HG03175 (cell line): ENCODE results near the gene RAPGEF4.
"Not testable (repeated sequence)": the region's sequence is repeated elsewhere in the genome, so short reads cannot be mapped to it uniquely, and the experiment has no call there.

Experiments
- ATAC-seq: cut with Tn5 transposase; IDR thresholded peaks from one replicate; pipeline ENCODE4 v1.9.1; 2021; ENCODE audit warnings: mild to moderate bottlenecking, moderate library complexity; ENCODE audit not compliant: unreplicated experiment

The RAPGEF4 gene

DNA sequence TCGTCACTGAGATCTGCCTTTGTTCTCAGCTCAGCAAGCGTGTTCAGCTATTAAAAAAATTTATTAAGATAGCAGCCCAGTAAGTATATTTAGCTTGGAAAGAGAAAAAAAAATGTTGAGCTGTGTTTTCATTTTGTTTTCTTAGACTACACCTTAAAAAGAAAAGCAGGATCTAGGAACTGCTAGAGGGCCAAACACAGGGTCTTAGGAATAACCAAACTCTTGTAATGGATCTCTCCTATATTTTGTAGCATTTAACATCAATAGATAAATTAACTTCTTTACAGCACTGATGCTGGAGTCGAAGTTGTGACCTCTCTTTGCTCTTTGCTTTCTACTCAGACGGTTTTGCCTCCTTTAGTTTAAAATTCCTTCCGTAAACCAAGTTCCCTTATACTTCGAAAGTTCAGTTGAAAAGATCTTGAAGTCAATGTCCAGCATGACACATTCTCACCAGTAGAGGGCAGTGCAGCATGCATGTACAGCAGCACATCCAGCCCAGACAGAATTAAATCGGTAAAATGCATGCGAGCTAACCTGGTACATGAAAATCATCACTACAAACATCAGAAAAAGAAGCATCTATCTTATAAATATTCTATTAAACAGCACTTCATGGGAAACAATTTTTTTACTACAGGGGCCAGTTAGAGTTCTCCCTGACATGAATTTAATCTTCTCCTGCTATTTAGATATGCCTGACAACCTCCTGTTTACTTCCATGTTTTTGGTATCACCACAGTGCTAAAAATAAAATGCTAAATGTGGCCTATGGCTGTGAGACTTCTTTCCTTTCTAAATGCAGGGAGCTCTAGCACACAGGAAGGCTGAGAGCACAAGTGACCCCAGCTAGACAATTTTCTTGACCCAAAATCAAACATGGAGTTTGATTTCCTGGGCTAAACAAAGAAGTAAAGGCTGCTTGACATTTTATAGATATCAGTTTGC lies 291.8 kb downstream of the RAPGEF4 start:
- peak; percentile 66 for ATAC-seq

DNA sequence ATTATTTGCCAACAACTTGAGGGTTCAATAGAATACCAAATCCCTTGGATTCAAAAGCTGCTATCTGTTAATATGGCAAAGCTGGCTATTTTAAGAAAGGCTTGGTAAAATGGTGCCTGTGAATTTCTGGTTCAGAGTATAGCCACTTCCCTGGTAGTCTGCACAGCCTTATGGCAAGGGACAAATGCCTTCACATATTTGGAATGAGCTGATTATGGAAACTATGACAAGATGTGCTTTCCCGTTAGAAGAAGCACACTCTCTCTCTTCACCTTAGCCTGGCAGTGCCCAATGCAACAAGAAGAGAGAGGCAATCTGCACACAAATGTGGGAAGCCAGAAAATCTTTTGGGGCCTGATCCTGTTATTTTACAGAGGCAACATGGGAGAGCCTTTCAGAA lies 292.5 kb downstream of the RAPGEF4 start:
- ATAC-seq, result no peak

DNA sequence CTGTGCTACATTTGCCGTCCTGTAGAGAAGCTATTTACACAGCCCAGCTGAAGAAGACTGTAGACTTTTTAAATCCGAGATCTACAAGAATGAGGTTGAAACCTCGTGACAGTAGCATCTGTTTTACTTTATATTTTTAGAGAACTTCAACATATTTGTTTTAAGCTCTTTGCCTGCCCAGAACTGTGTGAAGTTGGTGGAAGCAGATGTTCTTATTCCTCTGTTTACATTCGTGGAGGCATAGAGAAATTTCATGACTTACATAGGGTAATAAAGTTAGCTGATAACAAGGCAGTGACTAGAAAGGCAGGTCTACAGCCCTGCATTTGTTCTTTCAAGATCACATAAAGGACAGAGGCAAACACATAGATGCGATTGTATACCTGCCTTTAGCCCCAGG lies 293.0 kb downstream of the RAPGEF4 start:
- ATAC-seq, result no peak

DNA sequence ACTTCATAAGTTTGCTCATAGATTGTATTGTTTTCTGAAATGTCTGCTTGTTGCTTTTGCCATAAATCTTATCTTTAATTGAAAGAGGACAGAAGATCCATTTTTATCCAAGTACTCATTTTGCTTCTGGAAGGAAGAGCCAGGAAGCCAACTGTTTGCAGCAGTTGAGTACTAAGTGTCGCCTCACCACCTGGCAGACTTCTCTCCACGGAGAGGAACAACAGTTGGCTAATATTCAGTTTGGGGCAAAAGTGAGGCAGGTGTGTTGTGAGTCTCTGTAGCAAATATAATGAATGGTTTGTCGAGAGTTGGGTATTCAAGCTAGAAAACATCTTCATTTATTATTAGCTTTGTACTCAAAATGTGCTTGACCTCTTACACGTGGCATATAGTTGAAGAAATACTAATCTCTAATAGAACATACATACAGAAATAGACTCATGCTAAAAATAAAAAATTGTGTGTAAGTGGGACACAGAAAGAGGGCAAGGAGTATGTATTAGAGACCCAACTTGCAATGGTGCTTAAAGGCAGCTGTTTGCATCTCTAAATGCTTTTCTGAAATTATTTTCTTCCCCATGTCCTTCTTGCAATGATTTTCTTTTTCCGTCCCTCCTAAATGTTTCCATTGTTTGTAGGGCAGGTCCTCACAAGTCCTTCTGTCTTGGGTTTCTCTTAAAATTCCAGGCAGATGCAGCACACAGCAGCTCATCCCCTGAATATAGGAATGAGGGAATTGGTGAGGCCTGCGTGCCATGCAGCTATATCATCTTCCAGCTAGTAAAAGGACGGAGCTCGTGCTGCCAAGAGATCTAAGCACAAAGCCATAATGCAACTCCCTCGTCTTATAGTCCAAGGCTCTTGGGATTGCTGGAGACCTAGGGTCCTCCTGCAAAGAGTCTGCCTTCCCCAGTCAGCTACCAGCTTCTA lies 295.2 kb downstream of the RAPGEF4 start:
- ATAC-seq, result no peak

DNA sequence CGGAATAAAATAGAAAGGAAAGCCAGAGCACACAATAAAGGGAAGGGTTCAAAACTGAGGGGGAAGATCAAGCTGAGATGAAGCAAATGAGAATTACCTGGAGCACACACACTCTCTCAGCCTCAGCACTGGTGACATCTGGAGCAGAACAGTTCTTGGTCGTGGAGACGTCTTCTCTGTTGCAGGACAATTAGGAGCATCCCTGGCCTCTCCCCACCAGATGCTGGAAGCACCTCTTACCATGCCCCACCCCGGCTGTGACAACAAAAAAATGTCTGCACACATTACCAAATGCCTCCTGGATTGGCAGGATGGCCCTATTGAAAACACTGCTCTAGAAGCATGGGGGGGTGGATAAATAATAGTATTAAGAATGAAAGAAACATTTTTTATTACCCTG lies 296.4 kb downstream of the RAPGEF4 start:
- ATAC-seq, result no peak

DNA sequence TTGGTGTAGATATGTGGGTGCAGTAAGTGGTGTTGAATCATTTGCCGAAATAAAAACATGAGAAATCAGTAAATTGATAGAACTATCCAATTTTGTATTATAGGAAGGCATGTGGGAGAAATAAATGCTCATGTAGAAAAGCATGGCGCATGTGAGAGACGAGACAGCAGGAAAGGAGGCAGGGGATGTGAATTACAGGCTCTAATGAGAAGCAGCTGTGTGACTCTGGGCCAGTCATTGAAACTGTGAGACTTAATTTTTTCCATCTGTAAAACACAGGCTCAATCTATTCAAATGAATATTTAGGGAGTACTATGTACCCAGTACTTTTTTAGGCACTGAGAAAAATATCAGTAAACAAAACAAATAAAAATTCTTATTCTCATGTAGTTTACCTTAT lies 297.4 kb downstream of the RAPGEF4 start:
- no peak for ATAC-seq

DNA sequence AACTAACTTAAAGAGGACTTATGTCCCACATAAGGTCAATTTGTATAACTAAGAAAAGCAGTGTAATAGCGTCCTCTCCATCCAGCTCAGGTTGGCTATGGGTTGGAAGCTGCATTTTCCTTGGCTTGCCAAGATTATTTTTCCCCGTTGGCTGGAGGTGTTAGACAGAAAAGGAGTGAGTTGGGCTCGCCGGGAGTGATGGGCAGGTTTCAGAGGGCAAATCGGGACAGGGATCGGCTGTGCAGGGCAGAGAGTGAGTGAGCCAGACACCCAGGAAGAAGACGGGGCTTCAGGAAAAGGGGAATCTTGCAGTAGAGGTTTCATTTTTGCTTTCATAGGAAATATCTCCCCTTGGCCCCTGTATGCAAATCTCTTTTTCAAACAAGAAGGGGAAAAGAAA lies 298.5 kb downstream of the RAPGEF4 start:
- no peak for ATAC-seq

DNA sequence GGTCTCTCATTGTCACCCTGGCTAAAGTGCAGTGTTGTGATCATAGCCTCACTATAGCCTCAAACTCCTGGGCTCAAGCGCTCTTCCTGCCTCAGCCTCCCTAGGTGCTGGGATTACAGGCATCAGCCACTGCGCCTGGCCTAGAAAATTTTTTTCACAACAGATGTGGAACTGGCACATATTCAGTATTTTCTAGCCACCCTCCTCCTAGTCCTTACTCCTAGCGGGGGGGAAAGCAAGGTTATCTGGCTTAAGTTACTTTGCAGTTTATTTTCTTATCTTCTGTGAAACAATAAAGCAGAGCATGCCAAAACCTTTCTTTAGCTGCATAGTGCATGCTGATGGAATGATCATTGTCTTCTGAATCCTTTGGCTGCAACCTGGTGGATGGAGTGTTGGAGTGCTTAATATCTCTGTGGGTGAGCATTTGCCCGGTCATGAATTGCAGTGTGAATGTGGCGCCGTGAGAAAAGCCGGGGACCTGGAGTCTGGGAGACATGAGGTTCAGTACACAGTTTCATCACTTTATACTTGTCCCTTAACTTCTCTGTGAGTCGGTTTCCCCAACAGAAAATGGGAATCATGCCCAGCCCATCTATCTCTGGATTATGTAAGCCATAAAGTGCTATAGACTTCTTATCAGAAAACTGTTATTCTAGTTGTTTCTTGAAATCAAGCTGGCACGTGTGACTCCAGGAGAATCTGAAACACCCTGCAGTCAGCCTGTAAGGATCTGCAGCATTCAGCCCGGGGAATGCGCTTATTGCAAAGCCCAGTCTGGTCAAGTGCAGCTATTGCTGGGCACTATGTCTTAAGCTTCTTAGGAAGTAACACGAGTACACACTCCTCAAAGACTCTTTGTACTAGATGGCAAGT lies 301.8 kb downstream of the RAPGEF4 start:
- no peak for ATAC-seq

DNA sequence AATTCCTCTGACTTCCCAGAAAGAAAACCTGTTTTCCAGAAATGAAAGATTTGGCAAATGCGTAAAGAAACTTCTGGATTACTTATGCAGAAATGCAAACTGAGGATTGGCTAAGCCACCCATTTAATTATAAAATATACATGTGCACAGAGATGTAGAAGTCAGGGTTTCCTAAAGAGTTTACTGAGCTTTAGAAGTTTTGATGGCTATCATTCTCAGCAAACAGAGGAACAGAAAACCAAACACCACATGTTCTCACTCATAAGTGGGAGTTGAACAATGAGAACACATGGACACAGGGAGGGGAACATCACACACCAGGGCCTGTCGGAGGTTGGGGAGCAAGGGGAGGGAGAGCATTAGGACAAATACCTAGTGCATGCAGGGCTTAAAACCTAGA lies 302.6 kb downstream of the RAPGEF4 start:
- ATAC-seq, result not testable (repeated sequence)

DNA sequence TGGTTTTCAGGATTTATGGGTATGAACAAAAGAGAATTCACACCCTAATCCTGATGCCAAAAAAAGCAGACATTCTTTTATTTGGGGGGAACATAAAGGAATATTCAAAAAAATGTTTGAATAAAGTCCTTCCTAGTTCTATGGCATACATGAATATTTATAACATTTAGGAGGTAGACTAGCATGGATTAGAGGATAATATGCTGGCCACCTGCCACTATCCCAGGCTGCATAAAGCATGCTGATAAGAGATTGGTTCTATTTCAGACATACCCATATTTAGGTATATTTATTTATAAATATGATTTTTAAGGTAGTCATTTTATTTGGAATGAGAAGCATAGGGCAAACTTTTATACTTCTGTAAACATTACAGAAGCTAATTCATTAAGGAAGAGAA lies 305.1 kb downstream of the RAPGEF4 start:
- no peak for ATAC-seq

DNA sequence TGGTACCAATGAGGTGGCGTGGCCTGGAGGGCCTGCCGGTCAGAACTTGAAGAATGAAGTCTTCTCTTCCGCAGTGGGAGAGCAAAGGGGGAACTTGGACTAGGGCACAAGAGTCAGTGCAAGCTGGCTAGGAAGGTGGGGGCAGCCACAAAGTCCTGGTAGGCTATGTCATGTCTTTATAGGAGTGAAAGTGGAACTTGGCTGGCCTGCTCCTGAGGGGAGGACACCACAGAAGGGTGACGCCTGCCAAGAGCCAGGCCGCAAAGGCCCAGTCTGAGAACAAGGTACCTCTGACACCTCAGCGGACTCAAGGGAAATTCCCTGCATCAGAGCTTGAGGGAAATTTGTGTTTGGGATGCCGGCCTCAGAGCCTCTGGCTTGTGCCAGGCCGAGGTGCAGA lies 307.8 kb downstream of the RAPGEF4 start:
- ATAC-seq, result no peak

DNA sequence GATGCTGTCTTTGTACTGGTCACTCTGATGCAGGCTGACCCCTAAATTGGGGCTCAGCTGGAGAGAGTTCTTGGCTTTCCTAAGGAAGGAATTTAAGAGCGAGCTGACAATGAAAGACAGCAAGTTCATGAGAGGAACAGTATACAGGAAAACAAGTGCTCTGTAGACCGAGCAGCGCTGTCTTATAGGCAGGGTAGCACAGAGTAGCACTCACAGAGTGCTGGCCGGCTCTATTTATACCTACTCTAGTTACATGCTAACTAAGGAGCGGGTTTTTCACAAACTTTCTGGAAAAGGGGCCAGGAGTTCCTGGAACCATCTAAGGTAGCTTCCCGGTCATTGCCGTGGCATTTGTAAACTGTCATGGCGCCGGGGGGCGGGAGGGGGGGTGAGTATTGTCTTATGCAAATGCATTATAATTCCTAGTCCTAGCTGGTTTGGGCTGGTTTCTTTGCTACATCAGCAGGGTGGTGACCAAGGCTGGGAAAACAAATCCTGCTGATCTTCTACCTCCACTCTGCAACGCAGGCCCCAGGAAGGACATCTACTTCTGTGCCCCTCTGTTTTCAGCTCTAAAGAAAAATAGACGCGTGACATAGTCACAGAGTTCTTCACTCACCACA lies 308.4 kb downstream of the RAPGEF4 start:
- no peak for ATAC-seq

DNA sequence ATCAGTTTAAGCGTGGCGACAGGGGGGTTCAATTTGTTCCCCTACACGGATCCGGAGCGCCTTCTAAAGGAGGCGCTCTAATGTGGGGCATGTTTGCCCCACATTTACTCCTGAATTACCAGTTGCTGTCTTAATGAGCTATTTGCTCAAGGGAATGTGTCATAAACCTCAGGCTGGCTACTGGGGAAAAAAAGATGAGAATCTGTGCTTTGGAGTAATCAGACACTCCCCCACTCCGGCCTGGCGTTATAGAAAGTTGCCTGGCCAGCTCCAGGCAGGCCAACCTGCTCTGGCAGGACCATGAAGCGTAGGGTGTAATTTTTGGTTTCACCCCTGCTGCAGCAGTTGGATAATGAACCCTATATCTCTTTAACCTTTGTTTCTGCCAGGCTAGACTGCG lies 309.0 kb downstream of the RAPGEF4 start:
- no peak for ATAC-seq

DNA sequence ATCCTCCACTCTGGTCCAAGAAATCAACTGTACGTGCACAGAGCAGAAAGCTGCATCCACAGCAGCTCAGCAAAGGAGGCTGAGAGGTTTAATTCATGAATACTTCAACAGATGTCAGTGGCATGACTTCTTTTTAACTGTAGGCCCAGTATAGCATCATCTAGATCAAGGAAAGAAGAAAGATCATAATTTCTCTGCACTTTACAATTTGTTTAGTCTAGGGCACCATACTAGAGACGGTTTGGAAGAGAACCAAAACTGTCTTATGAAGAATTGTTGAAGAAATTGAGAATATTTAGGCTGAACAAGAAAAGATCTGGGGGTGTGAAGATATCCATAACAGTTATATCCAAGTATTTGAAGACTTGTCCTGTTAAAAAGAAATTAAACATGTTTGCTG lies 309.5 kb downstream of the RAPGEF4 start:
- no peak for ATAC-seq

DNA sequence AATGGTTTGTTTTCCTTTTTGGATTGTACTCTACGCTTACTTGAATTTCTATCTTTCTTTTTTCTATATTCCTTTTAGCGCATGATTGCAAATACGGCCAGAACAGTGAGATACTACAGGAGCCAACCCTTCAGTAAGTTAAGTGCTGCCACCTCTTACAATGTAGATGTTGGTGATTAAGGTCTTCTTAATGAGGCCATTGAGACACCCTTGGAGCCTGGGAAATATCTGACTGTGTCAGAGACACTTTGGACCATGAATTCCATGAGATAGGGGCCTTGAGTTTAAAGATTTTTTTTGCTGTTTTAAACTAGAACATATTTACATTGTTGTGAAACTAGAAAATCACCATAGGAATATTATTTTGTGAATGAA lies 312.9 kb downstream of the RAPGEF4 start:
- peak; percentile 5 for ATAC-seq

DNA sequence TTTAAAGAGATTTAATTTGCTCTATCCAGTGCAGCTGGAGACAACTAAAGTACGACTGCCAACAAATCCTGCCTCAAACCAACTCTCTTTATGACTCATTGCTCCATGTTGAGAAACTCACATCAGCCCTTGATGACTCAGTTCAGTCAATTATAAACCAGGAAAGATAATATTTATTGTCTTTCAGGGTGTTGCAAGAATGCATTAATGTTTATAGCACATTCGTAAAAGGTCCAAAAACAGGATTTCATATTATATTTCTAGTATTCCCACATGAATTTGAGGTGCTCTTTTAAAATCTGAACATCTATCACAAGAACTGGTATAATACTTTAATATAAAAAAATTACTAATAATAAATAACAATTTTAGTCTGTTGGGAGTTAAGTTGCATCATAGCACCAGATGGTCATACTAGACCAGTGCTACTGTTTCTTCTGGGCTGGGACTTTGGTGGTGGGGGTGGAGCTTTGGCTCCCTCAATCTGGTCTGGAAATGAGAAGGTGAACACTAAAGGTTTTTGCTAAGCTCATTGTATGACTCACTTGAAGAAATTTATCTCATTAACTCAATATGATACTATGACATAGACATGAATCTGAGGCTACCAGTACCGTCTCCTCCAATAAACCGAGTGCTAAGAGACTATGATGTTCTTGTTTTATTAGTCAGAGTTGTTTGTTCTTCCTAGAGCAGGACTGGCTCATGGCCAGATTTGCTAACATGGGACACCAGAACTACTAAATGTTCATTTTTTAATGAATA lies 313.4 kb downstream of the RAPGEF4 start:
- ATAC-seq, result peak; percentile 89

DNA sequence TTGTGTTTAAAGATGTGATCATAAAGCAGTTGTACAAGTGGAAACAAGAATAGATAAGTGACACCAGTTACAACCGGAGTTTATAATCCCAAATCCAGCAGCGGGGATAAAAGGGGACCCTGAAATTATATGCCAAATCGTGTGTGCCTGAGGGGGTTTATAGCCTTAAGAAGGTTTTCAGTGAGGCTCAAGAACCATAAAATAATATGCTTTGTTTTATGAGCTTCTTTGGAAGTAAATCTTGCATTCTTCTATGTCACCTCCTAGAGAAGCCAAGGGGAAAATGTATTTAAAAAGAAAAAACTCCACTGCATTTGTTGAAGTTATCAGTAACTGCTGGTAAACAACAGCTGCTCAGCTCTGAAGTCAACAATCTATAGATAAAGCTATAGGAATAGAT lies 314.2 kb downstream of the RAPGEF4 start:
- no peak for ATAC-seq

DNA sequence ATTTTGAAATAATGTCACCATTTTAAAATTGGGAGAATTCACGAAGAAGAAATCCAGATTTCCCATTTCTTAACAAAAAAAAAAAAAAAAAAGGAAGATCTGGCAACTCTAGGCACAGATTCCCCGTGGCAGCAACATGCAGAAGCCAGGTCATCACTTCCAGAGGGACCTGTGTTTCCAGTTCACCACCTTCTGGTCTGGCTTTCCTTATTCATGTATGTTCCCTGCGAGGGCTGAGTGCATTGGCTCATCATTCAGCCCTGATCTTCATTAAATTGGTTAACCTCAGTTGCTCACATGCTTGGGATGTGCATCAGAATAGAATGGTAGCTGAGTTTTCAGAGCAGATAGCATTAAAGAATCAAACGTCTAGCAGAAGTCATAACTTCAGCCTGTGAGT lies 315.0 kb downstream of the RAPGEF4 start:
- ATAC-seq, result no peak

DNA sequence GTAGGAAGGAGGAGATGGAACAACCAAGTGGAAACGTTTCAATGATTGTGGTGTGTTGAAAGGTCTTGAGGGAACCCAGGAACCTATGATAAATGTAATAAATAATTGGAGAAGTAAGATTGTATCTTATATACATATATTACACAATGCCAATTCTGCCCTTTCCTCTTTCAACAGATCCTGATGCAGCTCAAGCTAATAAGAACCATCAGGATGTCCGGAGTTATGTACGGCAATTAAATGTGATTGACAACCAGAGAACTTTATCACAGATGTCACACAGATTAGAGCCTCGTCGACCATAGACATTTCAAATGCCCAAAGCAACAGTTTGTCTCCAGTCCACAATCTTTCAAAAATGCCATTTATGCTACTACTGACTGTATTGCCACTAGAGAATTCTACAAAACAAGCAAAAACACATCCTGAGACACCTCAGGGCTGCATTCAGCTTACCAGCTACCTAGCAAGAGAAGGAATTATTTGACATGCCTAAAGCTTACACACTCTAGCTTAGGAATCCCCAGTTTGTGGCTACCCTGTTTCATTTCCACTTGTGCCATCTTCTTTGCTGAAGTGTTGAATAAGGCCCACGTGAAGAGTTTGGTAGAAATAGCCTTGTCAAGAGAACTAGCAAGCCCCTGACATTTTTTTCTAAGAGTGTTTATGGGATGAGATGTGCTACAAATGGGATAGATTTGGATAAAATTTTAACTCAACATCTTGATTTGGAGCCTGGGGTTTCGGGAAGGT lies 316.0 kb downstream of the RAPGEF4 start:
- no peak for ATAC-seq
